SK-N-MC (cell line): ENCODE data around the gene APOBEC3C.
"Not testable (repeated sequence)": the region's sequence is repeated elsewhere in the genome, so short reads cannot be mapped to it uniquely, and the experiment has no call there.

ENCODE experiments used
- DNase-seq: peaks from one replicate; pipeline ENCODE4 v3.0.0-alpha.2; 2011; ENCODE audit warnings: low read depth, low spot score
- H3K27ac ChIP-seq: fragments of 200-600 bp; sonication (generic); 2 replicates; pipeline ENCODE4 v1.5.1; 2016; ENCODE audit warnings: mixed run types
- H3K36me3 ChIP-seq: fragments of 200-600 bp; sonication (generic); 2 replicates; pipeline ENCODE4 v1.6.1; 2017; ENCODE audit warnings: antibody characterized with exemption, low read length, mixed read lengths; ENCODE audit not compliant: insufficient read depth
- H3K4me3 ChIP-seq: fragments of 200-600 bp; sonication (generic); 2 replicates; pipeline ENCODE4 v1.5.1; 2016
- H3K9ac ChIP-seq: fragments of 200-600 bp; sonication (generic); 2 replicates; pipeline ENCODE4 v1.8.0; 2017; ENCODE audit warnings: mixed run types, mixed read lengths; ENCODE audit not compliant: insufficient read length
- H3K9me3 ChIP-seq: fragments of 200-600 bp; sonication (generic); 2 replicates; pipeline ENCODE4 v1.6.1; 2017; ENCODE audit warnings: low read depth, mild to moderate bottlenecking, antibody characterized with exemption, low read length, moderate library complexity, mixed read lengths
- EZH2 ChIP-seq: fragments of 200-600 bp; sonication (generic); IDR thresholded peaks from one replicate; pipeline ENCODE4 v1.6.1; 2017; ENCODE audit warnings: antibody characterized with exemption
- FOXP2 ChIP-seq: optimal IDR thresholded peaks from 2 replicates; pipeline ENCODE3; 2011; ENCODE audit warnings: mild to moderate bottlenecking, moderate library complexity; ENCODE audit not compliant: insufficient read depth; ENCODE audit errors: extremely low read length, control extremely low read depth
- POLR2AphosphoS5 ChIP-seq: IDR thresholded peaks from 2 replicates; pipeline ENCODE4 v1.6.1; 2012; ENCODE audit warnings: mild to moderate bottlenecking, low read depth, low read length, borderline replicate concordance

APOBEC3C gene

GRCh38 chr22:39016592-39016991 lies 2.5 kb downstream of the APOBEC3C start:
- Histone ChIP-seq H3K27ac (no peak overlapping the region), H3K36me3 (no peaks in the 10 kb centered on the region), H3K4me3 (no peak overlapping the region), H3K9ac (no peak overlapping the region), H3K9me3 (no peaks in the 10 kb centered on the region)
- TF ChIP-seq FOXP2 = no peak
- TF ChIP-seq EZH2 = no peak
- TF ChIP-seq POLR2AphosphoS5 = no peak
- DNase-seq = no peak

GRCh38 chr22:39017596-39018365 lies 3.7 kb downstream of the APOBEC3C start:
- no peaks in the 10 kb centered on the region for H3K9me3 ChIP-seq
- no peak overlapping the region for H3K27ac ChIP-seq
- no peak for TF ChIP-seq FOXP2
- TF ChIP-seq EZH2 = no peak
- TF ChIP-seq POLR2AphosphoS5 = no peak
- DNase-seq = no peak
- no peaks in the 10 kb centered on the region for H3K36me3 ChIP-seq
- H3K4me3 ChIP-seq = no peak overlapping the region
- no peak overlapping the region for H3K9ac ChIP-seq

DNA sequence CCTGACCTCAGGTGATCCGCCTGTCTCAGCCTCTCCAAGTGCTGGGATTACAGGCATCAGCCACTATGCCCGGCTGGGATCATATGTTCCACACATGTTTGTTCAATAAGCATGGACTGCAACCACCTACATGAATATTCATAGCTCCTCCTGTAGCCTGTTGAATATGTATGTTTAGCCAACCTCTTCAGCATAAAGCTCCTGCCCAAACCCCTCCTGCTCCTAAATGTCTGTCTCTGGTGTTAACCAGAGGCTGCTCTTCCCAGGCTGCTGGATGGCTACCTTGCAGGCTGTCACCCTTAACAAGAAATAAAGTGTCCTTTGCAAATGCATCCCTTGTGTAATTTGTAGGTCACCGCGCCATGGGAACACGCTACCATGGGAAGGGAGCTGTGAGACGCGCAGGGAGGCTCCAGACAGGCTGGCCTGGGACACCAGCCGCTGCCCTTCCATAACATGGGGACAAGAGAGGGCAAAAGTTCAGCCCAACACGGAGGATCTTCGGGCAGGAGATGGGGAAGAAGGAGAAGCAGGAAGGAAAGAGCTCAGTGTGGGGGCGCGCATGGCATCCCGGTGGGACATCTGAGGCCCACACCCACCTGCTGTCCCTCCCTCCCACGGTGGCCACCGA lies 6.1 kb downstream of the APOBEC3C start:
- Histone ChIP-seq H3K4me3 (peak overlapping the region; percentile 43; the same call in 1 of the 2 replicates), H3K27ac (peak overlapping the region; percentile 68)
- H3K36me3 ChIP-seq = not testable (repeated sequence)

GRCh38 chr22:39021552-39022250 lies 7.6 kb downstream of the APOBEC3C start:
- Histone ChIP-seq H3K4me3 (peak overlapping the region; percentile 4), H3K9me3 (no peaks in the 10 kb centered on the region), H3K36me3 (no peaks in the 10 kb centered on the region), H3K9ac (peak overlapping the region; percentile 49), H3K27ac (peak overlapping the region; percentile 18)
- no peak for TF ChIP-seq FOXP2
- no peak for TF ChIP-seq EZH2
- no peak for TF ChIP-seq POLR2AphosphoS5
- no peak for DNase-seq

More for the DNA sequence above, 6.1 kb downstream of the APOBEC3C start:
- peak; percentile 40 for DNase-seq
- not testable (repeated sequence) for H3K9me3 ChIP-seq, H3K9ac ChIP-seq

- TF ChIP-seq FOXP2 = no peak
- Histone ChIP-seq H3K9me3 (no peaks in the 10 kb centered on the region), H3K9ac (no peak overlapping the region), H3K27ac (no peak overlapping the region), H3K36me3 (no peaks in the 10 kb centered on the region), H3K4me3 (no peak overlapping the region)
- no peak for DNase-seq
These were observed 10.7 kb downstream of the APOBEC3C start for GRCh38 chr22:39024519-39025308.

DNA sequence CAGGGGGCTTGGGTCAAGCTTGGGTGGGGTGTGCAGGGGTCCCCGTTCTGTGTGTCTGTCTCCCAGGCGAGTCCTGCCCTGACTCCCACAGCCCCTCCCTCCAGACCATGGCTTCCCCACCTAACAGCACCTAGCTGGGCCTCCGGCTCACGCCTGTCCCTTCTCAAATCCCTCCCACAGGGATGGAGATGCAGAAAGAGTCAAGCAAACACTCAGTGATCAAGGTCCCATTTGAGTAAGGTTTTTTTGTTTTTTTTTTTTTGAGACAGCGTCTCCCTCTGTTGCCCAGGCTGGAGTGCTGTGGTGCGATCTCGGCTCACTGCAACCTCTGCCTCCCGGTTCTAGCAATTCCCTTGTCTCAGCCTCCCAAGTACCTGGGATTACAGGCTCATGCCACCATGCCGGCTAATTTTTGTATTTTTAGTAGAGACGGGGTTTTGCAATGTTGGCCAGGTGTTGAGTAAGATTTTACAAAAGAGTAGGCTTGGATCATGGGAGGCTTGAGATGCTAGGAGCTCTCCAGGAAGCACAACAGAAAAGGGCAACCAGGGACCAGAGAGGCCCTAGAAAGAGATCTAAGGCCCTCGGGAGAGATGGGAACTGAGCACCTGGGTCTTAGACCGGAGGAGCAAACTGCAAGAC lies 12.6 kb downstream of the APOBEC3C start:
- no peak overlapping the region for H3K4me3 ChIP-seq
- H3K36me3 ChIP-seq = no peaks in the 10 kb centered on the region
- H3K27ac ChIP-seq = no peak overlapping the region
- H3K9me3 ChIP-seq = no peaks in the 10 kb centered on the region
- DNase-seq = no peak
- TF ChIP-seq POLR2AphosphoS5 (no peak), FOXP2 (no peak), EZH2 (no peak)
- H3K9ac ChIP-seq = no peak overlapping the region

- no peak overlapping the region for H3K4me3 ChIP-seq
- DNase-seq = no peak
- H3K27ac ChIP-seq = no peak overlapping the region
- no peaks in the 10 kb centered on the region for H3K36me3 ChIP-seq
- no peak overlapping the region for H3K9ac ChIP-seq
- no peak for TF ChIP-seq EZH2
- TF ChIP-seq FOXP2 = no peak
- no peak for TF ChIP-seq POLR2AphosphoS5
- H3K9me3 ChIP-seq = no peaks in the 10 kb centered on the region
These were observed 13.7 kb downstream of the APOBEC3C start for GRCh38 chr22:39027717-39028116.

DNA sequence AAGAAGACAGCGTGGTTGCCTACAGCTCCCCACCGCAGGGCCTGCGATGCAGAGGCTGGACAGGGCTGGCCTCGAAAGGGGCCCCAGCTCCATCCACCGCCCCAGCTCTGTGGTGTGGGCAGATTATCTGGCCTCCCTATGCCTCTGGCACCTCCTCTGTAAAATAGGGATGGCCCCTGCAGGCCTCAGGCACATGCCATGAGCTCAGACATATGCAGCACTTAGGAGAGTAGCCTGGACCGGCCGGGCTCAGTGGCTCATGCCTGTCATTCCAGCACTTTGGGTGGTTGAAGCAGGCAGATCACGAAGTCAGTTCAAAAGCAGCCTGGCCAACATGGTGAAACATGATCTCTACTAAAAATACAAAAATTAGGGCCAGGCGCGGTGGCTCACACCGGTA lies 14.2 kb downstream of the APOBEC3C start:
- Histone ChIP-seq H3K36me3 (no peaks in the 10 kb centered on the region), H3K4me3 (no peak overlapping the region), H3K9me3 (no peaks in the 10 kb centered on the region), H3K27ac (no peak overlapping the region), H3K9ac (no peak overlapping the region)
- no peak for DNase-seq
- TF ChIP-seq FOXP2 (no peak), EZH2 (no peak), POLR2AphosphoS5 (no peak)

DNA sequence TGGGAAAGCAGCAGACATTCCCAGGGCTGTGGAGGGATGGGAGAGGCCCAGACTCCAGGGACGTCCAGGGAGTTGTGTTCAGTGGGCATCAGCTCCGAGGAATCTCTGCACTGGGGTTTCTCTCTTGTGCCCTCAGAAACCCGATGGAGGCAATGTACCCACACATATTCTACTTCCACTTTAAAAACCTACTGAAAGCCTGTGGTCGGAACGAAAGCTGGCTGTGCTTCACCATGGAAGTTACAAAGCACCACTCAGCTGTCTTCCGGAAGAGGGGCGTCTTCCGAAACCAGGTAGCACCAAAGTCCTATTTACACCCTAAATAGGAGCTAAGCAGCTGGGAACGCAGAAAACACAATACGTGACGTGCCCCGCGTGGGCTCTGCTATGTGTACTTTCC lies 15.2 kb downstream of the APOBEC3C start:
- Histone ChIP-seq H3K9ac (no peak overlapping the region), H3K36me3 (no peaks in the 10 kb centered on the region), H3K27ac (no peak overlapping the region), H3K9me3 (no peaks in the 10 kb centered on the region), H3K4me3 (no peak overlapping the region)
- no peak for DNase-seq
- TF ChIP-seq EZH2 = no peak
- TF ChIP-seq FOXP2 = no peak
- TF ChIP-seq POLR2AphosphoS5 = no peak
